A673 (cell line): ENCODE data around the gene WT1. TPM values are rescaled to one million over a fixed set of nuclear protein-coding genes. Genes with fewer than 3 reads are reported as not detected.

ENCODE experiments used
- BruUV-seq: library from RNA; stranded (reverse); fragments of 400-500 nt; replicated peaks from 2 replicates; lab custom pipeline; 2021; lab: Mats Ljungman, UMichigan
- CTCF ChIA-PET: fragments of 300-600 bp; sonication (Branson Sonifier 250); formaldehyde crosslinking; loops from one replicate; lab custom pipeline; 2022; ENCODE audit warnings: antibody characterized with exemption; lab: Charles Lee
- POLR2A ChIA-PET: fragments of 300-600 bp; sonication (Branson Sonifier 250); formaldehyde crosslinking; loops from one replicate; lab custom pipeline; 2022; ENCODE audit warnings: antibody characterized with exemption; ENCODE audit not compliant: low non-redundant PET; lab: Charles Lee
- DNase-seq: peaks from one replicate; pipeline ENCODE4 v3.0.0-alpha.2; 2015; ENCODE audit warnings: low spot score
- H3K27ac ChIP-seq: fragments of 200-600 bp; sonication (generic); 2 replicates; pipeline ENCODE4 v1.5.1; 2016; ENCODE audit warnings: mixed run types, low read depth, mild to moderate bottlenecking, mixed read lengths, antibody characterized with exemption, low read length; ENCODE audit not compliant: poor library complexity, severe bottlenecking
- H3K27me3 ChIP-seq: fragments of 200-600 bp; sonication (generic); replicated peaks from 2 replicates; pipeline ENCODE4 v1.6.1; 2017; ENCODE audit warnings: mixed run types, low read depth, mild to moderate bottlenecking, mixed read lengths, antibody characterized with exemption, low read length; ENCODE audit not compliant: insufficient read depth, poor library complexity
- H3K36me3 ChIP-seq: fragments of 200-600 bp; sonication (generic); 2 replicates; pipeline ENCODE4 v1.6.1; 2016; ENCODE audit warnings: mixed run types, mild to moderate bottlenecking, mixed read lengths, antibody characterized with exemption, low read length; ENCODE audit not compliant: insufficient read depth, poor library complexity, severe bottlenecking
- H3K4me1 ChIP-seq: fragments of 200-600 bp; sonication (generic); 2 replicates; pipeline ENCODE4 v1.6.1; 2017; ENCODE audit warnings: mixed run types, mild to moderate bottlenecking, mixed read lengths, antibody characterized with exemption, low read length; ENCODE audit not compliant: insufficient read depth, poor library complexity, severe bottlenecking
- H3K4me3 ChIP-seq: fragments of 200-600 bp; sonication (generic); 2 replicates; pipeline ENCODE4 v1.5.1; 2016; ENCODE audit warnings: low read depth, mixed run types, mild to moderate bottlenecking, mixed read lengths, low read length; ENCODE audit not compliant: poor library complexity, severe bottlenecking
- H3K9me3 ChIP-seq: fragments of 200-600 bp; sonication (generic); 2 replicates; pipeline ENCODE4 v1.6.1; 2016; ENCODE audit warnings: mixed run types, low read depth, mild to moderate bottlenecking, mixed read lengths, antibody characterized with exemption, low read length; ENCODE audit not compliant: poor library complexity, severe bottlenecking
- CTCF ChIP-seq: fragments of 300-800, 200-600 bp; sonication (generic); conservative IDR thresholded peaks from 2 replicates; pipeline ENCODE4 v1.5.1; 2017; ENCODE audit warnings: low read depth, mild to moderate bottlenecking, antibody characterized with exemption, low read length, moderate library complexity, mixed read lengths
- EZH2 ChIP-seq: fragments of 200-600 bp; sonication (generic); IDR thresholded peaks from 2 replicates; pipeline ENCODE4 v1.6.1; 2017; ENCODE audit warnings: borderline replicate concordance, low read depth, mild to moderate bottlenecking, mixed read lengths, antibody characterized with exemption, low read length; ENCODE audit not compliant: poor library complexity, severe bottlenecking
- intact Hi-C: fragments of 100-400 bp; cut with micrococcal nuclease; formaldehyde crosslinking; loops from one replicate; pipeline ENCODE4 v1.10.0; 2022; ENCODE audit not compliant: unreplicated experiment
- total RNA-seq: library from RNA; stranded (reverse); gene quantifications from 2 replicates; pipeline ENCODE4 v1.2.3, GENCODE V29; 2021

The WT1 gene
- total RNA-seq, 1 experiment from 2014 or later: 10.4 TPM

- no peaks in the 10 kb centered on the region for H3K27me3 ChIP-seq
- H3K4me1 ChIP-seq: no peaks in the 10 kb centered on the region
- no peak overlapping the region for H3K4me3 ChIP-seq
- TF ChIP-seq CTCF (no peak), EZH2 (no peak)
- peaks cover 20% of the 10 kb centered on the region for H3K9me3 ChIP-seq
- H3K36me3 ChIP-seq: no peaks in the 10 kb centered on the region
- no peak overlapping the region for H3K27ac ChIP-seq
- BruUV-seq: TSS peak; percentile 29
- no peak for DNase-seq
- CTCF ChIA-PET: no interaction called here
- intact Hi-C loops: no loop called here
- POLR2A ChIA-PET: no interaction called here
These were observed 68.7 kb downstream of the WT1 start for GRCh38 chr11:32366666-32367065.

- Histone ChIP-seq H3K27me3 (no peaks in the 10 kb centered on the region), H3K9me3 (peaks cover 20% of the 10 kb centered on the region), H3K4me1 (no peaks in the 10 kb centered on the region), H3K36me3 (no peaks in the 10 kb centered on the region), H3K27ac (no peak overlapping the region), H3K4me3 (no peak overlapping the region)
- no peak for DNase-seq
- intact Hi-C loops: no loop called here
- ChIA-PET POLR2A (interaction anchor here (0.7 kb wide), 1 partner anchor 346 kb away, joined by 3 read pairs; no protein-coding TSS in a partner anchor), CTCF (interaction anchor here (0.7 kb wide), 1 partner anchor 22 kb away, joined by 16 read pairs; no protein-coding TSS in a partner anchor)
- no TSS peak for BruUV-seq
- no peak for TF ChIP-seq CTCF
- no peak for TF ChIP-seq EZH2
These were observed 70.1 kb downstream of the WT1 start for GRCh38 chr11:32365192-32365591.

GRCh38 chr11:32358729-32359128 lies 76.6 kb downstream of the WT1 start:
- intact Hi-C loops: no loop called here
- no peaks in the 10 kb centered on the region for H3K9me3 ChIP-seq

More at GRCh38 chr11:32358729-32359128, 76.6 kb downstream of the WT1 start:
- ChIA-PET CTCF (no interaction called here), POLR2A (no interaction called here)
- no TSS peak for BruUV-seq
- peak; percentile 76 for DNase-seq
- Histone ChIP-seq H3K27ac (no peak overlapping the region), H3K4me3 (no peak overlapping the region), H3K36me3 (no peaks in the 10 kb centered on the region), H3K4me1 (no peaks in the 10 kb centered on the region), H3K27me3 (peaks cover 16% of the 10 kb centered on the region)
- TF ChIP-seq EZH2 (peak; percentile 62), CTCF (no peak)
